Mucosa of gallbladder (tissue), 1 donor: ENCODE data around the gene NLRC3. TPM values are rescaled to one million over a fixed set of nuclear protein-coding genes. Genes with fewer than 3 reads are reported as not detected.

ENCODE experiments used
- DNase-seq: peaks from one replicate; pipeline ENCODE4 v3.0.0-alpha.2; 2020; ENCODE audit warnings: low spot score
- total RNA-seq: library from RNA; stranded (reverse); gene quantifications from one replicate; pipeline ENCODE4 v1.2.1, GENCODE V29; 2021
- donor health status: DM: no; HTN: no; CAD: no.

Gene NLRC3
- total RNA-seq, 1 donor from 2014 or later: 4.0 TPM

- DNase-seq: no peak
These were observed 28.3 kb downstream of the NLRC3 start for GRCh38 chr16:3548859-3549258.

GRCh38 chr16:3548445-3548844 lies 28.8 kb downstream of the NLRC3 start:
- DNase-seq: no peak

- no peak for DNase-seq
These were observed 30.1 kb downstream of the NLRC3 start for GRCh38 chr16:3546986-3547682.

- DNase-seq: no peak
These were observed 34.4 kb downstream of the NLRC3 start for GRCh38 chr16:3542601-3543373.

GRCh38 chr16:3541527-3542155 lies 35.6 kb downstream of the NLRC3 start:
- no peak for DNase-seq

- no peak for DNase-seq
These were observed 39.0 kb downstream of the NLRC3 start for GRCh38 chr16:3538222-3538621.

- no peak for DNase-seq
These were observed 40.4 kb downstream of the NLRC3 start for GRCh38 chr16:3536851-3537250.

GRCh38 chr16:3536271-3536731 lies 40.9 kb downstream of the NLRC3 start:
- no peak for DNase-seq

- DNase-seq: no peak
These were observed 43.1 kb downstream of the NLRC3 start for GRCh38 chr16:3534126-3534525.

- no peak for DNase-seq
These were observed 44.5 kb downstream of the NLRC3 start for GRCh38 chr16:3532741-3533140.

GRCh38 chr16:3530371-3530914 lies 46.8 kb downstream of the NLRC3 start:
- no peak for DNase-seq

- DNase-seq: no peak
These were observed 48.0 kb downstream of the NLRC3 start for GRCh38 chr16:3529175-3529574.

- no peak for DNase-seq
These were observed 48.8 kb downstream of the NLRC3 start for GRCh38 chr16:3528406-3528805.

GRCh38 chr16:3527216-3527829 lies 49.9 kb downstream of the NLRC3 start:
- peak; percentile 67 for DNase-seq

- no peak for DNase-seq
These were observed 51.3 kb downstream of the NLRC3 start for GRCh38 chr16:3525951-3526350.

- DNase-seq: no peak
These were observed 53.9 kb downstream of the NLRC3 start for GRCh38 chr16:3523281-3523680.

GRCh38 chr16:3520841-3521240 lies 56.4 kb downstream of the NLRC3 start:
- DNase-seq: no peak

GRCh38 chr16:3520413-3520812 lies 56.8 kb downstream of the NLRC3 start:
- no peak for DNase-seq

GRCh38 chr16:3519581-3519980 lies 57.6 kb downstream of the NLRC3 start:
- no peak for DNase-seq

- no peak for DNase-seq
These were observed 58.2 kb downstream of the NLRC3 start for GRCh38 chr16:3518986-3519348.

GRCh38 chr16:3518292-3518985 lies 58.8 kb downstream of the NLRC3 start:
- DNase-seq: no peak
